ENCODE results near the gene LDLRAD3. TPM values are rescaled to one million over a fixed set of nuclear protein-coding genes. Genes with fewer than 3 reads are reported as not detected.

The LDLRAD3 gene
- total RNA-seq, 1 experiment from 2014 or later, result 55.7 TPM

- no TSS peak for BruUV-seq (replicated peaks)
- Mint-ChIP-seq H3K27ac (ENCODE audit: low read depth, unreplicated experiment) (no peak overlapping the region), H3K4me1 (ENCODE audit: insufficient read depth, unreplicated experiment) (peaks cover 41% of the 10 kb centered on the region), H3K36me3 (ENCODE audit: insufficient read depth, unreplicated experiment) (peaks cover 9% of the 10 kb centered on the region), H3K4me3 (ENCODE audit: unreplicated experiment) (no peak overlapping the region), H3K27me3 (ENCODE audit: insufficient read depth, unreplicated experiment) (no peaks in the 10 kb centered on the region), H3K9me3 (ENCODE audit: unreplicated experiment) (peaks cover 7% of the 10 kb centered on the region)
- no peak for DNase-seq (ENCODE audit: unreplicated experiment)
- intact Hi-C loops (cut with micrococcal nuclease), result loop anchor here (5.0 kb wide), 1 partner anchor 184 kb away; no protein-coding TSS in a partner anchor
- ChIA-PET POLR2A (no interaction called here), CTCF (interaction anchor here (0.5 to 1.8 kb wide), 4 partner anchors 10 to 185 kb away, joined by 3 to 5 read pairs (median 3); partner anchors contain the start of gene LDLRAD3)
- TF ChIP-seq, protein P1, sequence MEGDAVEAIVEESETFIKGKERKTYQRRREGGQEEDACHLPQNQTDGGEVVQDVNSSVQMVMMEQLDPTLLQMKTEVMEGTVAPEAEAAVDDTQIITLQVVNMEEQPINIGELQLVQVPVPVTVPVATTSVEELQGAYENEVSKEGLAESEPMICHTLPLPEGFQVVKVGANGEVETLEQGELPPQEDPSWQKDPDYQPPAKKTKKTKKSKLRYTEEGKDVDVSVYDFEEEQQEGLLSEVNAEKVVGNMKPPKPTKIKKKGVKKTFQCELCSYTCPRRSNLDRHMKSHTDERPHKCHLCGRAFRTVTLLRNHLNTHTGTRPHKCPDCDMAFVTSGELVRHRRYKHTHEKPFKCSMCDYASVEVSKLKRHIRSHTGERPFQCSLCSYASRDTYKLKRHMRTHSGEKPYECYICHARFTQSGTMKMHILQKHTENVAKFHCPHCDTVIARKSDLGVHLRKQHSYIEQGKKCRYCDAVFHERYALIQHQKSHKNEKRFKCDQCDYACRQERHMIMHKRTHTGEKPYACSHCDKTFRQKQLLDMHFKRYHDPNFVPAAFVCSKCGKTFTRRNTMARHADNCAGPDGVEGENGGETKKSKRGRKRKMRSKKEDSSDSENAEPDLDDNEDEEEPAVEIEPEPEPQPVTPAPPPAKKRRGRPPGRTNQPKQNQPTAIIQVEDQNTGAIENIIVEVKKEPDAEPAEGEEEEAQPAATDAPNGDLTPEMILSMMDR (IDR thresholded peaks at IDR 0.05; ENCODE audit: unreplicated experiment), result no peak
These were observed 62.7 kb downstream of the LDLRAD3 start for GRCh38 chr11:36006556-36006955.

DNA sequence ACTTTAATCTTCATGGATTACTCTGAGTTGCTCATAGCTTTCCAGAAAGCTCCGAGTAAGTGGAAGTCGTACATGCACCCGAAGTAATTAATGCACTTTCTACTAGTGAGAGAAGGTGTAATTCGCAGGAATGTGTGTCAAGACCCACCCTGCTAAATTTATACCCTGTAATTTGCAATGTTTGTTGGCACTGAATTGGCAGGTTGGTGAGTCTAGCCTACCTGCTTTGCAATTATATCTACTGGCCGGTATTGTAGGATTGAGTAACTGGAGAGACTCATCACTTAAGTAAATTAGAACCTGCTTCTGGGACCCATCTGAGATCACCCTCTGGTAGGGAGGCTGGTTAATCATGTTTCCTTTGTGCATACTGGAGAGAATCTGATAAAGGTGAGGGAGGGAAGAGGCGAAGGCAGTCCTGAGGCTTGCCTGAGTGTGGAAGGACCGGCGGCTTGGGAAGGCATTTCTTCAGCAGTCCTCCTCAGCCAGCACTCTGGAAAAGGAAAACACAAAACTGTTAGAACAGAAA, 63.3 kb downstream of the LDLRAD3 start:
- Mint-ChIP-seq H3K4me1 (ENCODE audit: insufficient read depth, unreplicated experiment) (peaks cover 42% of the 10 kb centered on the region), H3K9me3 (ENCODE audit: unreplicated experiment) (peaks cover 7% of the 10 kb centered on the region), H3K36me3 (ENCODE audit: insufficient read depth, unreplicated experiment) (peaks cover 12% of the 10 kb centered on the region), H3K27me3 (ENCODE audit: insufficient read depth, unreplicated experiment) (no peaks in the 10 kb centered on the region), H3K4me3 (ENCODE audit: unreplicated experiment) (no peak overlapping the region), H3K27ac (ENCODE audit: low read depth, unreplicated experiment) (peak overlapping the region; percentile 78)
- BruUV-seq (replicated peaks), result no TSS peak
- POLR2A ChIA-PET, result interaction anchor here (0.6 kb wide), 1 partner anchor 12 kb away, joined by 5 read pairs; no protein-coding TSS in a partner anchor
- TF ChIP-seq, protein P1 (IDR thresholded peaks at IDR 0.05; ENCODE audit: unreplicated experiment), result no peak
- CTCF ChIA-PET, result interaction anchor here (1.1 to 1.8 kb wide), 2 partner anchors 20 to 185 kb away, joined by 3 to 5 read pairs; no protein-coding TSS in a partner anchor
- intact Hi-C loops (cut with micrococcal nuclease), result loop anchor here (5.0 kb wide), 1 partner anchor 185 kb away; no protein-coding TSS in a partner anchor
- no peak for DNase-seq (ENCODE audit: unreplicated experiment)

DNA sequence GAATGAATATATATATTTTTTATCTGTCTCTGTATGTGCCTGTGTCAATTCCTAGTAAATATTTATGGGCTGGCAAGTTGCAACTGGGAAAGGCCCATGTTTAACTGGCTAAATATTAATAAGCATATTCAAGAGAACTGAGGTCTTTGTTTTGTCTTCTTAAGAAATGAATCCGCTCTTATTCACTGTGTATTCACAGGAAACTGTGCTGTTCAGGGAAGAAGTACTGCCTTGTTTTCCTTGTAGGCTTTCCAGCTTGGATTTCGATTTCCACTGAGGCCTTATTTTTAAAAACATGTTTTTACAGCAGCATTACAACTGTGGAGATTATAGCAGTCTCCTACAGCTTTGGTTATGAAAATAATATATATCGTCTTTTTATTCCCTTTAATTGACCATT, 64.7 kb downstream of the LDLRAD3 start:
- Mint-ChIP-seq H3K9me3 (ENCODE audit: unreplicated experiment) (peaks cover 7% of the 10 kb centered on the region), H3K4me3 (ENCODE audit: unreplicated experiment) (no peak overlapping the region), H3K36me3 (ENCODE audit: insufficient read depth, unreplicated experiment) (peaks cover 15% of the 10 kb centered on the region), H3K4me1 (ENCODE audit: insufficient read depth, unreplicated experiment) (peaks cover 52% of the 10 kb centered on the region), H3K27ac (ENCODE audit: low read depth, unreplicated experiment) (peak overlapping the region; percentile 78), H3K27me3 (ENCODE audit: insufficient read depth, unreplicated experiment) (no peaks in the 10 kb centered on the region)
- no TSS peak for BruUV-seq (replicated peaks)
- intact Hi-C loops (cut with micrococcal nuclease), result loop anchor here (2.0 to 5.0 kb wide), 2 partner anchors 64 to 186 kb away; partner anchors contain the start of gene LDLRAD3
- TF ChIP-seq, protein P1 (IDR thresholded peaks at IDR 0.05; ENCODE audit: unreplicated experiment), result no peak
- no peak for DNase-seq (ENCODE audit: unreplicated experiment)
- CTCF ChIA-PET, result no interaction called here
- POLR2A ChIA-PET, result interaction anchor here (0.7 to 0.9 kb wide), 2 partner anchors 13 to 115 kb away, joined by 3 read pairs; no protein-coding TSS in a partner anchor

GRCh38 chr11:36009473-36009872, 65.6 kb downstream of the LDLRAD3 start:
- TF ChIP-seq, protein P1 (IDR thresholded peaks at IDR 0.05; ENCODE audit: unreplicated experiment), result no peak
- ChIA-PET POLR2A (interaction anchor here (0.7 to 1.2 kb wide), 3 partner anchors 56 to 231 kb away, joined by 3 to 7 read pairs (median 3); no protein-coding TSS in a partner anchor), CTCF (interaction anchor here (1.3 to 2.2 kb wide), 3 partner anchors 13 to 187 kb away, joined by 4 to 10 read pairs (median 6); no protein-coding TSS in a partner anchor)
- intact Hi-C loops (cut with micrococcal nuclease), result loop anchor here (2.0 to 5.0 kb wide), 2 partner anchors 65 to 187 kb away; partner anchors contain the start of gene LDLRAD3
- Mint-ChIP-seq H3K27me3 (ENCODE audit: insufficient read depth, unreplicated experiment) (no peaks in the 10 kb centered on the region), H3K27ac (ENCODE audit: low read depth, unreplicated experiment) (peak overlapping the region; percentile 78), H3K4me3 (ENCODE audit: unreplicated experiment) (peak overlapping the region; percentile 66), H3K36me3 (ENCODE audit: insufficient read depth, unreplicated experiment) (peaks cover 18% of the 10 kb centered on the region), H3K4me1 (ENCODE audit: insufficient read depth, unreplicated experiment) (peaks cover 60% of the 10 kb centered on the region), H3K9me3 (ENCODE audit: unreplicated experiment) (peaks cover 7% of the 10 kb centered on the region)
- DNase-seq (ENCODE audit: unreplicated experiment), result peak; percentile 70
- no TSS peak for BruUV-seq (replicated peaks)
